H1 (cell line): Measurements from ENCODE around the gene FMNL2. TPM values are rescaled to one million over a fixed set of nuclear protein-coding genes. Genes with fewer than 3 reads are reported as not detected.

Experiments
- CTCF ChIA-PET: fragments of 300-600 bp; sonication (Branson Sonifier 250); formaldehyde crosslinking; loops from one replicate; lab custom pipeline; 2021; ENCODE audit not compliant: partially characterized antibody; lab: Charles Lee
- POLR2A ChIA-PET: fragments of 300-600 bp; sonication (Branson Sonifier 250); formaldehyde crosslinking; loops from one replicate; lab custom pipeline; 2021; ENCODE audit warnings: inconsistent platforms; ENCODE audit not compliant: partially characterized antibody; lab: Charles Lee
- DNase-seq, 2 experiments: peaks; one replicate each; pipeline versions ENCODE4 v3.0.0 to v3.0.0-alpha.2; 2010 to 2022; ENCODE audit warnings: low spot score in 2 of 2, low read depth in 1 of 2, mixed read lengths in 1 of 2
- FAIRE-seq: peaks from 2 replicates; lab custom pipeline; 2011; peaks lifted over from hg19 to GRCh38; lab: Jason Lieb, UNC
- H2AFZ ChIP-seq: 2 replicates; pipeline ENCODE4 v1.8.1; 2012; ENCODE audit warnings: low read length, inconsistent platforms
- H2AK5ac ChIP-seq: 2 replicates; pipeline ENCODE4 v1.6.1; 2013; ENCODE audit warnings: low read depth, low read length
- H2BK120ac ChIP-seq: replicated peaks from 2 replicates; pipeline ENCODE3; 2013; ENCODE audit warnings: low read depth, low read length, inconsistent platforms
- H2BK12ac ChIP-seq: 2 replicates; pipeline ENCODE4 v1.6.1; 2013; ENCODE audit warnings: low read depth, low read length
- H2BK15ac ChIP-seq: 2 replicates; pipeline ENCODE4 v1.6.1; 2013; ENCODE audit warnings: low read length
- H2BK20ac ChIP-seq: 2 replicates; pipeline ENCODE4 v1.6.1; 2013; ENCODE audit warnings: low read length
- H2BK5ac ChIP-seq: 2 replicates; pipeline ENCODE4 v1.6.1; 2013; ENCODE audit warnings: low read depth, low read length
- H3K14ac ChIP-seq: 2 replicates; pipeline ENCODE4 v1.6.1; 2013; ENCODE audit warnings: inconsistent platforms; ENCODE audit not compliant: insufficient read length
- H3K18ac ChIP-seq: 2 replicates; pipeline ENCODE4 v1.6.1; 2013; ENCODE audit warnings: low read length; ENCODE audit errors: extremely low read depth
- H3K23ac ChIP-seq: 2 replicates; pipeline ENCODE4 v1.6.1; 2013; ENCODE audit warnings: inconsistent platforms; ENCODE audit not compliant: insufficient read length
- H3K23me2 ChIP-seq: 2 replicates; pipeline ENCODE4 v1.6.1; 2013; ENCODE audit warnings: low read depth, low read length
- H3K27ac ChIP-seq: 2 replicates; pipeline ENCODE4 v1.6.1; 2011; ENCODE audit warnings: low read depth, low read length, inconsistent platforms
- H3K27me3 ChIP-seq, 4 experiments: replicated peaks in 1 of 4; 1 replicate in 1 of 4; 2 replicates in 3 of 4; pipeline versions ENCODE4 v1.6.1 to v1.8.1; 2011 to 2013; ENCODE audit warnings: low read length in 3 of 4, mild to moderate bottlenecking in 3 of 4, inconsistent platforms in 2 of 4, mixed read lengths in 2 of 4, moderate library complexity in 1 of 4; ENCODE audit not compliant: control insufficient read depth in 3 of 4, insufficient read depth in 3 of 4; ENCODE audit errors: extremely low read depth in 1 of 4
- H3K36me3 ChIP-seq, 4 experiments: 2 replicates each; pipeline versions ENCODE4 v1.6.1 to v1.8.1; 2011 to 2013; ENCODE audit warnings: mild to moderate bottlenecking in 4 of 4, low read length in 3 of 4, moderate library complexity in 2 of 4, control low read depth in 1 of 4, inconsistent platforms in 1 of 4; ENCODE audit not compliant: insufficient read depth in 4 of 4, control insufficient read depth in 2 of 4
- H3K4ac ChIP-seq: replicated peaks from 2 replicates; pipeline ENCODE3; 2013; ENCODE audit warnings: low read length, low read depth, mixed read lengths, inconsistent platforms; ENCODE audit not compliant: insufficient read length
- H3K4me1 ChIP-seq, 4 experiments: replicated peaks in 1 of 4; 1 replicate in 1 of 4; 2 replicates in 3 of 4; pipeline versions ENCODE4 v1.6.1 to v1.8.1; 2011 to 2013; ENCODE audit warnings: low read length in 3 of 4, inconsistent platforms in 2 of 4, mixed read lengths in 1 of 4; ENCODE audit not compliant: insufficient read depth in 4 of 4, control insufficient read depth in 3 of 4
- H3K4me2 ChIP-seq, 2 experiments: 2 replicates each; pipeline versions ENCODE4 v1.6.1 to v1.8.1; 2011 to 2013; ENCODE audit warnings: low read depth in 2 of 2, low read length in 2 of 2, control low read depth in 1 of 2, inconsistent platforms in 1 of 2, mild to moderate bottlenecking in 1 of 2; ENCODE audit not compliant: insufficient read depth in 1 of 2
- H3K4me3 ChIP-seq, 4 experiments: fragments of 200-600, 300-600 bp in 1 of 4; sonication (generic), shearing (Covaris generic), sonication (Bioruptor Twin) in 1 of 4; 2 replicates each; pipeline versions ENCODE4 v1.5.1 to v1.8.1; 2011 to 2016; ENCODE audit warnings: low read length in 4 of 4, low read depth in 3 of 4, control low read depth in 2 of 4, inconsistent platforms in 2 of 4, mild to moderate bottlenecking in 2 of 4, mixed read lengths in 1 of 4, moderate library complexity in 1 of 4; ENCODE audit not compliant: insufficient read depth in 2 of 4; ENCODE audit errors: extremely low read depth in 1 of 4
- H3K56ac ChIP-seq: replicated peaks from 2 replicates; pipeline ENCODE3; 2013; ENCODE audit warnings: low read depth, mild to moderate bottlenecking, mixed read lengths, low read length, inconsistent platforms; ENCODE audit not compliant: insufficient read length
- H3K79me1 ChIP-seq: 2 replicates; pipeline ENCODE4 v1.6.1; 2013; ENCODE audit warnings: low read depth, low read length, control low read depth
- H3K79me2 ChIP-seq, 2 experiments: 2 replicates each; pipeline versions ENCODE4 v1.6.1 to v1.8.1; 2012 to 2013; ENCODE audit warnings: low read length in 2 of 2, mild to moderate bottlenecking in 2 of 2, inconsistent platforms in 1 of 2; ENCODE audit not compliant: insufficient read depth in 2 of 2, control insufficient read depth in 1 of 2
- H3K9ac ChIP-seq, 4 experiments: replicated peaks in 1 of 4; 1 replicate in 1 of 4; 2 replicates in 3 of 4; pipeline versions ENCODE4 v1.6.1 to v1.8.1; 2011 to 2013; ENCODE audit warnings: low read depth in 3 of 4, low read length in 3 of 4, control low read depth in 2 of 4, mild to moderate bottlenecking in 2 of 4, moderate library complexity in 2 of 4, inconsistent platforms in 1 of 4; ENCODE audit errors: extremely low read depth in 1 of 4
- H3K9me3 ChIP-seq, 2 experiments: 2 replicates each; pipeline versions ENCODE4 v1.6.1 to v1.8.1; 2012 to 2013; ENCODE audit warnings: mild to moderate bottlenecking in 2 of 2, moderate library complexity in 2 of 2, control low read depth in 1 of 2, inconsistent platforms in 1 of 2, low read depth in 1 of 2, low read length in 1 of 2, mixed read lengths in 1 of 2; ENCODE audit not compliant: insufficient read depth in 2 of 2
- H4K20me1 ChIP-seq, 2 experiments: replicated peaks in 1 of 2; 2 replicates each; pipeline versions ENCODE3 to v1.8.1; 2011 to 2013; ENCODE audit warnings: inconsistent platforms in 2 of 2, low read length in 2 of 2, mild to moderate bottlenecking in 1 of 2; ENCODE audit not compliant: insufficient read depth in 2 of 2, control insufficient read depth in 1 of 2
- H4K5ac ChIP-seq: 2 replicates; pipeline ENCODE4 v1.6.1; 2013; ENCODE audit warnings: low read length, low read depth, mixed read lengths, inconsistent platforms; ENCODE audit not compliant: insufficient read length
- H4K8ac ChIP-seq: 2 replicates; pipeline ENCODE4 v1.8.0; 2013; ENCODE audit warnings: mild to moderate bottlenecking, moderate library complexity, low read length, inconsistent platforms; ENCODE audit not compliant: insufficient read depth; ENCODE audit errors: extremely low read depth
- H4K91ac ChIP-seq: replicated peaks from 2 replicates; pipeline ENCODE3; 2013; ENCODE audit warnings: low read length, mixed read lengths, inconsistent platforms; ENCODE audit not compliant: insufficient read length
- BCL11A ChIP-seq, 2 experiments: IDR thresholded peaks; one replicate each; pipeline ENCODE4 v1.6.1; 2011; ENCODE audit warnings: low read depth in 2 of 2, low read length in 2 of 2, mild to moderate bottlenecking in 2 of 2
- BRCA1 ChIP-seq: IDR thresholded peaks from 2 replicates; pipeline ENCODE4 v1.6.1; 2012; ENCODE audit warnings: low read depth, low read length, improper control_type of control experiment
- CBX8 ChIP-seq: fragments of 300-800, 300-1000 bp; sonication (generic); IDR thresholded peaks from 2 replicates; pipeline ENCODE4 v1.7.1; 2016; ENCODE audit warnings: low read depth, low read length, borderline replicate concordance
- FOSL1 ChIP-seq: IDR thresholded peaks from 2 replicates; pipeline ENCODE4 v1.6.1; 2011; ENCODE audit warnings: mild to moderate bottlenecking, low read depth, low read length, moderate library complexity; ENCODE audit not compliant: insufficient read depth
- GTF2F1 ChIP-seq: IDR thresholded peaks from 2 replicates; pipeline ENCODE4 v1.6.1; 2012; ENCODE audit warnings: low read depth, low read length, improper control_type of control experiment, borderline replicate concordance
- JUN ChIP-seq: IDR thresholded peaks from 2 replicates; pipeline ENCODE4 v1.6.1; 2011; ENCODE audit warnings: low read depth, mild to moderate bottlenecking, improper control_type of control experiment, low read length
- KDM1A ChIP-seq: fragments of 200-600, 300-600 bp; sonication (generic); IDR thresholded peaks from 2 replicates; pipeline ENCODE4 v1.7.1; 2016; ENCODE audit warnings: mild to moderate bottlenecking, low read length, borderline replicate concordance
- KDM5A ChIP-seq: fragments of 200-600 bp; IDR thresholded peaks from 2 replicates; pipeline ENCODE4 v1.7.1; 2012; ENCODE audit warnings: mild to moderate bottlenecking, low read length, inconsistent platforms, mixed read lengths
- RAD21 ChIP-seq, 2 experiments: IDR thresholded peaks in 1 of 2; conservative IDR thresholded peaks in 1 of 2; 2 replicates each; pipeline ENCODE4 v1.6.1; 2011; ENCODE audit warnings: low read depth in 2 of 2, low read length in 2 of 2, improper control_type of control experiment in 1 of 2, inconsistent platforms in 1 of 2, mild to moderate bottlenecking in 1 of 2, moderate library complexity in 1 of 2
- RXRA ChIP-seq: IDR thresholded peaks from 2 replicates; pipeline ENCODE4 v1.6.1; 2011; ENCODE audit warnings: low read depth, mild to moderate bottlenecking, low read length, moderate library complexity; ENCODE audit not compliant: insufficient read depth
- SAP30 ChIP-seq: fragments of 300-600 bp; sonication (generic); IDR thresholded peaks from 2 replicates; pipeline ENCODE4 v1.7.1; 2012; ENCODE audit warnings: low read length, moderate library complexity, mild to moderate bottlenecking, inconsistent platforms; ENCODE audit not compliant: insufficient read depth, insufficient replicate concordance
- SP1 ChIP-seq: IDR thresholded peaks from 2 replicates; pipeline ENCODE4 v1.6.1; 2011; ENCODE audit warnings: low read depth, low read length
- WGBS, 2 experiments: shearing (Covaris generic) in 1 of 2; methylation state at CpG; one replicate each; pipeline versions ENCODE4 v1.1.6 to v1.1.7; 2013 to 2015; ENCODE audit warnings: low lambda C conversion rate in 2 of 2, mixed read lengths in 2 of 2, inconsistent platforms in 1 of 2, low coverage in 1 of 2, missing lambda C conversion rate in 1 of 2; ENCODE audit not compliant: insufficient replicate concordance in 2 of 2, insufficient coverage in 1 of 2, insufficient read length in 1 of 2; ENCODE audit errors: extremely low coverage in 1 of 2, missing lambda C conversion rate in 1 of 2; 5-methylcytosine and 5-hydroxymethylcytosine counted together
- polyA plus RNA-seq, 7 experiments: library from polyadenylated mRNA; depleted of rRNA in 3 of 7; stranded (reverse) in 5 of 7; unstranded in 2 of 7; fragments of >200 nt in 5 of 7; fragments of 200-250 nt in 2 of 7; gene quantifications; 1 replicate in 5 of 7; 2 replicates in 1 of 7; 4 replicates in 1 of 7; pipeline versions ENCODE4 v1.2.1 to v1.2.3, GENCODE V29; 2011 to 2013; ENCODE audit warnings: missing spikeins in 2 of 7, mixed read lengths in 2 of 7
- total RNA-seq: library from RNA; stranded (reverse); fragmentation: NEBNext Ultra II Directional; extraction: Animal tissue kit (Norgen Biotek cat#: 25700); gene quantifications from 2 replicates; pipeline ENCODE4 v1.2.1, GENCODE V29; 2021
- TF ChIP-seq, protein P1 (sequence below): IDR thresholded peaks from 2 replicates; pipeline ENCODE4 v1.6.1; 2012; ENCODE audit warnings: inconsistent platforms

Gene FMNL2
- total and polyA plus RNA-seq, 2 of the 8 experiments (the other 6 are each of a cell fraction or from before 2014, with no cell fraction given) = 15.5 to 45.1 TPM

GRCh38 chr2:152581360-152581759, 246.4 kb downstream of the FMNL2 start:
- Histone ChIP-seq H3K18ac (no peak overlapping the region), H3K79me1 (no peaks in the 10 kb centered on the region), H2BK20ac (no peak overlapping the region), H4K20me1 (no peaks in the 10 kb centered on the region), H4K8ac (no peak overlapping the region), H3K56ac (no peak overlapping the region), H2BK5ac (no peak overlapping the region), H3K23ac (no peak overlapping the region), H3K27me3 (no peaks in the 10 kb centered on the region), H3K23me2 (no peaks in the 10 kb centered on the region), H2BK15ac (no peak overlapping the region), H3K4ac (no peak overlapping the region), H3K36me3 (peaks cover 2 to 7% (median 3%) of the 10 kb centered on the region in 4 experiments; a peak in 4 of 8 replicates), H4K5ac (no peak overlapping the region), H2AK5ac (no peak overlapping the region), H4K91ac (no peak overlapping the region), H3K9me3 (no peaks in the 10 kb centered on the region), H3K14ac (no peak overlapping the region), H2AFZ (no peak overlapping the region), H3K4me2 (no peak overlapping the region), H2BK120ac (no peak overlapping the region), H3K27ac (no peak overlapping the region), H3K4me3 (no peak overlapping the region), H2BK12ac (no peak overlapping the region), H3K79me2 (no peaks in the 10 kb centered on the region), H3K9ac (no peak overlapping the region), H3K4me1 (peaks cover 0 to 3% (median 1%) of the 10 kb centered on the region in 4 experiments; a peak in 2 of 7 replicates)
- DNase-seq (no peak), FAIRE-seq (no peak)
- TF ChIP-seq SAP30 = no peak
- TF ChIP-seq GTF2F1 = no peak
- no peak for TF ChIP-seq JUN
- no peak for TF ChIP-seq BRCA1
- TF ChIP-seq RXRA = no peak
- TF ChIP-seq KDM1A = no peak
- no peak for TF ChIP-seq FOSL1
- TF ChIP-seq CBX8 = no peak
- TF ChIP-seq BCL11A (IDR thresholded peaks at IDR 0.05; ENCODE audit: low read depth in 2 of 2, low read length in 2 of 2) = no peak
- TF ChIP-seq KDM5A = no peak
- TF ChIP-seq RAD21 (IDR thresholded peaks at IDR 0.05 in 1 of 2, conservative IDR thresholded peaks at IDR 0.05 in 1 of 2; ENCODE audit: low read depth in 2 of 2, low read length in 2 of 2) = no peak
- TF ChIP-seq, protein P1, sequence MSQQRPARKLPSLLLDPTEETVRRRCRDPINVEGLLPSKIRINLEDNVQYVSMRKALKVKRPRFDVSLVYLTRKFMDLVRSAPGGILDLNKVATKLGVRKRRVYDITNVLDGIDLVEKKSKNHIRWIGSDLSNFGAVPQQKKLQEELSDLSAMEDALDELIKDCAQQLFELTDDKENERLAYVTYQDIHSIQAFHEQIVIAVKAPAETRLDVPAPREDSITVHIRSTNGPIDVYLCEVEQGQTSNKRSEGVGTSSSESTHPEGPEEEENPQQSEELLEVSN = no peak
- no peak for TF ChIP-seq SP1
- WGBS, 2 experiments = 92% methylated on average over 11 of the region's 11 CpGs; no CpG with 5 or more reads in 1 of the 2 experiments
- CTCF ChIA-PET = no interaction called here
- POLR2A ChIA-PET = no interaction called here
